Fibroblast of lung (primary cell): ENCODE data around the gene POU2F1. TPM values are rescaled to one million over a fixed set of nuclear protein-coding genes. Genes with fewer than 3 reads are reported as not detected.

Source experiments
- DNase-seq, 2 donors: peaks; one replicate each; pipeline versions ENCODE4 v3.0.0 to v3.0.0-alpha.2; 2010; ENCODE audit warnings: low read depth in 2 of 2
- H2AFZ ChIP-seq: 2 replicates; pipeline ENCODE4 v1.5.1; 2012; ENCODE audit warnings: low read length, control low read depth, inconsistent platforms
- H3K27ac ChIP-seq: 2 replicates; pipeline ENCODE4 v1.5.1; 2011; ENCODE audit warnings: low read length, control low read depth; ENCODE audit not compliant: insufficient read depth
- H3K27me3 ChIP-seq: 2 replicates; pipeline ENCODE4 v1.5.1; 2011; ENCODE audit warnings: mild to moderate bottlenecking, low read length; ENCODE audit not compliant: control insufficient read depth, insufficient read depth
- H3K36me3 ChIP-seq: 2 replicates; pipeline ENCODE4 v1.5.1; 2011; ENCODE audit warnings: low read length; ENCODE audit not compliant: control insufficient read depth, insufficient read depth
- H3K4me1 ChIP-seq: 2 replicates; pipeline ENCODE4 v1.5.1; 2011; ENCODE audit warnings: low read length; ENCODE audit not compliant: control insufficient read depth, insufficient read depth; ENCODE audit errors: extremely low read depth
- H3K4me2 ChIP-seq: 2 replicates; pipeline ENCODE4 v1.5.1; 2011; ENCODE audit warnings: low read length, control low read depth; ENCODE audit not compliant: insufficient read depth; ENCODE audit errors: extremely low read depth
- H3K4me3 ChIP-seq, 4 experiments: fragments of 200-600 bp in 1 of 4; sonication (generic) in 1 of 4; replicated peaks in 1 of 4; 2 replicates each; pipeline ENCODE4 v1.5.1; 2011 to 2016; ENCODE audit warnings: low read length in 4 of 4, low read depth in 3 of 4, mild to moderate bottlenecking in 3 of 4, control low read depth in 2 of 4, inconsistent platforms in 1 of 4, mixed read lengths in 1 of 4; ENCODE audit not compliant: insufficient read depth in 1 of 4; ENCODE audit errors: control extremely low read depth in 1 of 4
- H3K79me2 ChIP-seq: 2 replicates; pipeline ENCODE4 v1.5.1; 2012; ENCODE audit warnings: mild to moderate bottlenecking, low read length, inconsistent platforms; ENCODE audit not compliant: control insufficient read depth, insufficient read depth
- H3K9ac ChIP-seq: 2 replicates; pipeline ENCODE4 v1.5.1; 2011; ENCODE audit warnings: mild to moderate bottlenecking, low read length, control low read depth; ENCODE audit not compliant: insufficient read depth
- H3K9me3 ChIP-seq: 2 replicates; pipeline ENCODE4 v1.5.1; 2012; ENCODE audit warnings: low read depth, low read length; ENCODE audit not compliant: control insufficient read depth, insufficient read depth
- H4K20me1 ChIP-seq: 2 replicates; pipeline ENCODE4 v1.5.1; 2011; ENCODE audit warnings: low read length; ENCODE audit not compliant: control insufficient read depth, insufficient read depth; ENCODE audit errors: extremely low read depth
- CTCF ChIP-seq, 2 donors: IDR thresholded peaks in 1 of 2; conservative IDR thresholded peaks in 1 of 2; 1 replicate in 1 of 2; 2 replicates in 1 of 2; pipeline ENCODE4 v1.5.1; 2011 to 2012; ENCODE audit warnings: low read length in 2 of 2, control low read depth in 1 of 2, inconsistent platforms in 1 of 2, low read depth in 1 of 2, mild to moderate bottlenecking in 1 of 2
- EZH2 ChIP-seq: IDR thresholded peaks from 2 replicates; pipeline ENCODE4 v1.5.1; 2012; ENCODE audit warnings: low read length, control low read depth, mild to moderate bottlenecking; ENCODE audit errors: missing control alignments
- polyA plus RNA-seq, 2 donors: library from polyadenylated mRNA; depleted of rRNA in 1 of 2; stranded (reverse) in 1 of 2; unstranded in 1 of 2; fragments of >200 nt; gene quantifications; 2 replicates each; pipeline ENCODE4 v1.2.1, GENCODE V29; 2011 to 2012; ENCODE audit warnings: missing spikeins in 1 of 2
- total RNA-seq: library from RNA; depleted of rRNA; stranded (reverse); fragments of >200 nt; gene quantifications from 2 replicates; pipeline ENCODE4 v1.2.1, GENCODE V29; 2014

POU2F1 gene
- total and polyA plus RNA-seq, 2 donors (not counting 1 experiment from before 2014, with no cell fraction given): 3.5 to 4.3 TPM

DNA sequence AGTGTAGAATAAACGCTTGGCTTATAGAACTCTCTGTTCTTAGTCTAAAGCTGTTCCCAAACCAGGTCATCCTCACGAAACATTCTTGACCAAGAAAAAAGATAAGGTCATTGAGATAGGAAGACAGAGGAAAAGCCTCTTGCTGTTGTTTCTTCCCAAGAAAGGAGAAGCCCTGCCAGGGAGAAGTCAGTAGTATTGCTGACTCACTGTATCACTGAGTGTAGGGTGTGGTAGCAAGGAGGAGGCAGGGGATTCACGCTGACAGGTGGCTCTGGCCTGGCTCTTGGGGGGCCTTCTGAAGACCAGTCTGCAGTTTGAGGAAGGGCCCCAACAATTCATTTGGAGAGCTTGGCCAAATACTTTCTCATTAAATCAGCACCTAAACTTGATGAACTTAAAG, 199.8 kb downstream of the POU2F1 start:
- Histone ChIP-seq H3K27ac (no peak overlapping the region), H4K20me1 (no peaks in the 10 kb centered on the region), H3K4me1 (no peaks in the 10 kb centered on the region), H3K36me3 (no peaks in the 10 kb centered on the region), H3K9ac (no peak overlapping the region), H3K9me3 (no peaks in the 10 kb centered on the region), H3K79me2 (no peaks in the 10 kb centered on the region), H3K4me2 (no peak overlapping the region), H3K27me3 (no peaks in the 10 kb centered on the region), H2AFZ (no peak overlapping the region), H3K4me3 (no peak overlapping the region)
- no peak for DNase-seq
- TF ChIP-seq EZH2 (no peak), CTCF (conservative IDR thresholded peaks at IDR 0.05 in 1 of 2, IDR thresholded peaks at IDR 0.05 in 1 of 2; ENCODE audit: low read depth in 1 of 2, low read length in 2 of 2) (no peak)

DNA sequence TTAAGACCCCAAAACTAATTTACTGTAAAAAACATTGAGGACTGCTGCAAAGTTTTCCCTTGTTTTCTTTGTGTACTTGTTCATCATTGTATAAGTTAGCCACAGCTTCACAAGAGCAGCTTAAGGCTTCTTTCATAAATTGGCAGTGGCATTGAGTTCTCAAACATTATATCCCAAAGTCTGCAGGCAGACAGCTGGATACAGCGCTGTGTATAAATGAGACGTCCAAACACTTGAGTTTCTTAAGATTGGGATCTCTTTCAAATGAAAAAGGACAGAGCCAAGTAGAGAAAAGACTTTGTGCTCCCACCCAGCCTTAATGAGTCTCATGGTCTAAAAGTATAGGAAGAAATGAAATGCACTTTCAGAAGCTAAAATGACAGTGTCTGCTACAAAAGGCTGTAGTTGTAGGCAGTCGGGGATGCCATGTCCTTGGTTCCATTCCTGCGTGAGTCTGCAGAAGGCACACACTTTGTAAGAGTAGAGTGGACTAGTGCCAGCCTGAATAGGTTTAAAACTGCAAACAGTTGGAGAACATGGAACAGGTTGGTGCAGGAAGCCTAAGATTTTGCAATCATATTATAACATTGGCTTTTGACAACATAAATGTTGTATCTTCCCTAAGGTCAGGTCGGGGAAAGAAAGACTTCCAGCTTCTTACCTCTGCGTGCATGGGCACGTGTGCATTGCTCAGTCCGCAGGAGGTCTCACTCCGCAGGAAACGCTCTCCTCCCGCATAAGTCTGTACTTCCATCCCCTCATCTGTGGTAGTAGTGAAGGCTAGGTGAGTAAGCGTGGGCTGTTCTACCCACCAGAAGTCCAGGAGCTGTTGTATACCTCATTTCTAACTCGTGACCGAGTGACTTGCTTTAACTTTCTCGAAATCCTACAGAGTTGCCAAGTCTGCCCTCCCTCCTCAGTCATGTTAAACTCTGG, 203.3 kb downstream of the POU2F1 start:
- Histone ChIP-seq H4K20me1 (no peaks in the 10 kb centered on the region), H3K27me3 (no peaks in the 10 kb centered on the region), H3K9ac (no peak overlapping the region), H2AFZ (no peak overlapping the region), H3K9me3 (no peaks in the 10 kb centered on the region), H3K4me3 (no peak overlapping the region), H3K4me2 (no peak overlapping the region), H3K36me3 (no peaks in the 10 kb centered on the region), H3K27ac (no peak overlapping the region), H3K79me2 (no peaks in the 10 kb centered on the region), H3K4me1 (no peaks in the 10 kb centered on the region)
- TF ChIP-seq CTCF (conservative IDR thresholded peaks at IDR 0.05 in 1 of 2, IDR thresholded peaks at IDR 0.05 in 1 of 2; ENCODE audit: low read depth in 1 of 2, low read length in 2 of 2) (no peak), EZH2 (no peak)
- DNase-seq: no peak

GRCh38 chr1:167425482-167425881, 204.8 kb downstream of the POU2F1 start:
- no peaks in the 10 kb centered on the region for H3K4me1 ChIP-seq
- no peak overlapping the region for H3K4me2 ChIP-seq
- H3K9me3 ChIP-seq: no peaks in the 10 kb centered on the region
- H3K79me2 ChIP-seq: no peaks in the 10 kb centered on the region
- no peaks in the 10 kb centered on the region for H4K20me1 ChIP-seq
- H3K4me3 ChIP-seq: no peak overlapping the region
- H3K27ac ChIP-seq: no peak overlapping the region
- no peak overlapping the region for H2AFZ ChIP-seq
- no peaks in the 10 kb centered on the region for H3K36me3 ChIP-seq
- DNase-seq: no peak
- H3K27me3 ChIP-seq: no peaks in the 10 kb centered on the region
- TF ChIP-seq EZH2 (no peak), CTCF (conservative IDR thresholded peaks at IDR 0.05 in 1 of 2, IDR thresholded peaks at IDR 0.05 in 1 of 2; ENCODE audit: low read depth in 1 of 2, low read length in 2 of 2) (no peak)
- H3K9ac ChIP-seq: no peak overlapping the region
